Measurements from ENCODE around the gene KLK11. TPM values are rescaled to one million over a fixed set of nuclear protein-coding genes. Genes with fewer than 3 reads are reported as not detected.

Gene KLK11
- total RNA-seq, 4 donors from 2014 or later: 1.3 TPM; not detected in 3

DNA sequence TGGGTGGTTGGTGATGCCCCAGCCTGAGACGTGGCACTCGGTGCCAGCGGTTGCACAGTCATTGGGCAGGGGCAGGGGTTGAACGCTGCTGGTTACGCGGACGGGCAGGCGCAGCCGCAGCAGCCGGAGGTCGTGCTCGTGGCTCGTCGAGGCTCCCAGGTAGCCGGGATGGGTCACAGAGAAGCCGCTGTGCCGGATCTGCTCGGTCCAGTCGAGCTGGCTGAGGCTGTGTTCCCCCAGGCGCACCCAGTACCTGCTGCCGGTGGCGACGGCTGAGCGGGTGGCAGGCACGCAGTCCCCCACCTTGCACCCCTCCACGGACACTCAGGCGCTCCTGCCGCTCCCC lies 5.4 kb upstream of the KLK11 start:
- Histone ChIP-seq H3K9me3 (peaks cover 0 to 3% (median 0%) of the 10 kb centered on the region in 4 donors), H3K4me1 (no peaks in the 10 kb centered on the region), H3K27ac (no peak overlapping the region), H3K27me3 (peaks cover 0 to 4% of the 10 kb centered on the region in 2 donors), H3K36me3 (no peaks in the 10 kb centered on the region), H3K4me3 (no peak overlapping the region)
- DNase-seq (ENCODE audit: low spot score in 2 of 2): no peak
- TF ChIP-seq EP300 (IDR thresholded peaks at IDR 0.05) (no peak), POLR2A (IDR thresholded peaks at IDR 0.05) (no peak)
- TF ChIP-seq, protein P1, sequence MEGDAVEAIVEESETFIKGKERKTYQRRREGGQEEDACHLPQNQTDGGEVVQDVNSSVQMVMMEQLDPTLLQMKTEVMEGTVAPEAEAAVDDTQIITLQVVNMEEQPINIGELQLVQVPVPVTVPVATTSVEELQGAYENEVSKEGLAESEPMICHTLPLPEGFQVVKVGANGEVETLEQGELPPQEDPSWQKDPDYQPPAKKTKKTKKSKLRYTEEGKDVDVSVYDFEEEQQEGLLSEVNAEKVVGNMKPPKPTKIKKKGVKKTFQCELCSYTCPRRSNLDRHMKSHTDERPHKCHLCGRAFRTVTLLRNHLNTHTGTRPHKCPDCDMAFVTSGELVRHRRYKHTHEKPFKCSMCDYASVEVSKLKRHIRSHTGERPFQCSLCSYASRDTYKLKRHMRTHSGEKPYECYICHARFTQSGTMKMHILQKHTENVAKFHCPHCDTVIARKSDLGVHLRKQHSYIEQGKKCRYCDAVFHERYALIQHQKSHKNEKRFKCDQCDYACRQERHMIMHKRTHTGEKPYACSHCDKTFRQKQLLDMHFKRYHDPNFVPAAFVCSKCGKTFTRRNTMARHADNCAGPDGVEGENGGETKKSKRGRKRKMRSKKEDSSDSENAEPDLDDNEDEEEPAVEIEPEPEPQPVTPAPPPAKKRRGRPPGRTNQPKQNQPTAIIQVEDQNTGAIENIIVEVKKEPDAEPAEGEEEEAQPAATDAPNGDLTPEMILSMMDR (IDR thresholded peaks at IDR 0.05): no peak
- 85 to 94% methylated on average over 18 to 27 of the region's 28 CpGs for WGBS, 2 donors

DNA sequence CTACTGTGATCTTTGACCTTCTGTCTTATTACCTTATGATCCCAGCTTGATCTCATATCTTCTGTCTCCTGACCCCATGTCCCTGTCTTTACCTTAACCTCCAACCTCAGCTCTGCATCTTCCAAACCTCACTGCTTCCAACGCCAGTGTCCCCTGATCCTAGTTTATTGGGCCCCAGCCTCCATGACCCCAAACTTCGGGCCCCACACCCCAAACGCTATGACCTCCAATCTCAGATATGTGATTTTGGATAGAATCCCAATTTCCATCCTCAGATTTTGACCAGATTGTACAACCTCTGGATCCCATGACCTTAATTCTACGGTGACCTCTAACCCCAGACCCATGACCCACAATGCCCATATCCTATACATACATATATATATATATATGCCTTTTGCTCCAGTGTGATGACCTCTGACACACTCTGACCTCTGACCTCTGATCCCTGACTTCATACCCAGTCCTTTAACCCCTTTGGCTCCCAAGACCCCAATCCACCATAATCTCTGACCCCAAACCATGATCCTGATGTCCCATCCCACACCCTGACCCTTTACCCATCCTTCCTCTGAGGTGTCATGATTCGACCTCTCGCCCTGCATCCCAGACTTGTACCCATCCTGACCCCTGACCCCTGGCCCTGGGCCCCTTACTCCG lies 4.9 kb upstream of the KLK11 start:
- TF ChIP-seq EP300 (IDR thresholded peaks at IDR 0.05): no peak
- TF ChIP-seq, protein P1 (IDR thresholded peaks at IDR 0.05): no peak
- TF ChIP-seq POLR2A (IDR thresholded peaks at IDR 0.05): no peak
- Histone ChIP-seq H3K4me1 (no peaks in the 10 kb centered on the region), H3K27ac (no peak overlapping the region), H3K27me3 (peaks cover 0 to 6% of the 10 kb centered on the region in 2 donors), H3K36me3 (no peaks in the 10 kb centered on the region), H3K4me3 (no peak overlapping the region), H3K9me3 (peaks cover 0 to 3% (median 0%) of the 10 kb centered on the region in 4 donors)
- no peak for DNase-seq (ENCODE audit: low spot score in 2 of 2)
- 81 to 82% methylated on average over 7 of the region's 7 CpGs for WGBS, 2 donors

DNA sequence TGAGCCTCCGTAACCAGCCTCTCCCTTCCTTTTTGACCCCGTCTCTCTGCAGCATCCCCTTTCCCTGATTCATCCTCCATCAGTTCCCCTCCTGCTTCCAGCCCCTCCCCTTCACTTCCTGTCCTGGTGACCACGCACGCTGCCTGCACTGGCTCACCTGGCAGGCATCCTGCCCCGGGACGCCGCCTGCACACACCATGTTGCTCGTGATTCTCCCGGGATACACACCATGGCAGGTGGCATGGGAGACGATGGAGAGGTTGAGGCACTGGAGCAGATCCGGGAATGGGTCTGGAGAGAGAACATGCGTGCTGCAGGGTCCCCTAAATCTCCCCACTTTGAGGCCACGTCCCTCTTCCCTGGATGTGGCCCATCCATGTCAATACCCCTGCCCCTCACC lies 4.2 kb upstream of the KLK11 start:
- TF ChIP-seq, protein P1 (IDR thresholded peaks at IDR 0.05): no peak
- TF ChIP-seq EP300 (IDR thresholded peaks at IDR 0.05) (no peak), POLR2A (IDR thresholded peaks at IDR 0.05) (no peak)
- Histone ChIP-seq H3K4me3 (no peak overlapping the region), H3K9me3 (peaks cover 0 to 3% (median 0%) of the 10 kb centered on the region in 4 donors), H3K27ac (no peak overlapping the region), H3K36me3 (no peaks in the 10 kb centered on the region), H3K4me1 (no peaks in the 10 kb centered on the region), H3K27me3 (peaks cover 0 to 9% of the 10 kb centered on the region in 2 donors)
- 80 to 83% methylated on average over 13 of the region's 13 CpGs for WGBS, 2 donors
- DNase-seq (ENCODE audit: low spot score in 2 of 2): no peak

DNA sequence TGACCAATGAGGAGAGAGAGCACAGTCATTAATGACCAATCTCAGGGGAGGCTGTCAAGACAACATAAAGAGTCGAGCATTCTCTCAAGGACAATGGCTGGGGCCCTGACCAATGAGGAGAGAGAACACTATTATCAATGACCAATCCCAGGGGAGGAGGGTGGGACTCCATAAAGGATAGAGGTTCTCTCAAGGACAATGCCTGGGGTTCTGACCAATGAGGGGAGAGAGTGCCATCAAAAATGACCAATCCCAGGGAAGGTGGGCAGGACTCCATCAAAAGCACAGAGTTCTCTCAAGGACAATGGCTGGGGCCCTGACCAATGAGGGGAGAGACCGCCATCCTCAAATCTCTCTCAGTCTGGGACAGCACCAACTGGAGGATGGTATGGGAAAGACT lies 3.3 kb upstream of the KLK11 start:
- Histone ChIP-seq H3K27me3 (peaks cover 0 to 12% of the 10 kb centered on the region in 2 donors), H3K36me3 (no peaks in the 10 kb centered on the region), H3K27ac (no peak overlapping the region), H3K9me3 (peaks cover 0 to 3% (median 0%) of the 10 kb centered on the region in 4 donors), H3K4me3 (no peak overlapping the region), H3K4me1 (no peaks in the 10 kb centered on the region)
- TF ChIP-seq, protein P1 (IDR thresholded peaks at IDR 0.05): no peak
- no peak for TF ChIP-seq POLR2A (IDR thresholded peaks at IDR 0.05)
- TF ChIP-seq EP300 (IDR thresholded peaks at IDR 0.05): no peak
- 63 to 88% methylated on average over 2 of the region's 2 CpGs for WGBS, 2 donors
- DNase-seq (ENCODE audit: low spot score in 2 of 2): no peak

DNA sequence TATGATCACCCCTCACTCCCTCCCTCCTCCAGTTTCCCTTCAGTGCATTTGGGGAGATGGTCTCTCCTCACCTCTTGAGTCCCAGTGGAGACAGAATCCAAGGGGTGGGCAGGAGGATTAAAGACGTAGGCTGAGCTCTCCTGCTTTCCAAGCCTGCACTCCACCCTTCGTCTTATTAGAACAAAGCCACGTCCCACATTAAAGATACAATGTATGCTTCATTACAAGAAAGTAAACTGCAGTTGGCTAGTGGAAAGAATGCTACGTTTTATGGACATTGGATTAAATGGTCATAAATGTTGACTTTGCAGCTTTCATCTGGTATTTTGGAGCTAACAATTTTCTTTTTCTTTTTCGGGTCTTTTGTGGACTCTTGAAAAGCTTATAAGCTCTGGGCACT lies 1.5 kb upstream of the KLK11 start:
- Histone ChIP-seq H3K4me1 (no peaks in the 10 kb centered on the region), H3K27me3 (peaks cover 0 to 26% of the 10 kb centered on the region in 2 donors), H3K4me3 (no peak overlapping the region), H3K36me3 (no peaks in the 10 kb centered on the region), H3K9me3 (peaks cover 0 to 3% (median 0%) of the 10 kb centered on the region in 4 donors), H3K27ac (no peak overlapping the region)
- TF ChIP-seq POLR2A (IDR thresholded peaks at IDR 0.05): no peak
- no peak for TF ChIP-seq EP300 (IDR thresholded peaks at IDR 0.05)
- 28% methylated on average over 5 of the region's 5 CpGs for WGBS, 2 donors
- DNase-seq (ENCODE audit: low spot score in 2 of 2): no peak

Measured in tibial nerve (tissue), 4 donors.